OCI-LY7 (cell line): ENCODE data around the gene ATP11A. TPM values are rescaled to one million over a fixed set of nuclear protein-coding genes. Genes with fewer than 3 reads are reported as not detected.

Experiments
- BruUV-seq: library from RNA; stranded (reverse); fragments of 400-500 nt; replicated peaks from 2 replicates; lab custom pipeline; 2021; lab: Mats Ljungman, UMichigan
- CTCF ChIA-PET: fragments of 300-600 bp; sonication (Branson Sonifier 250); formaldehyde crosslinking; loops from one replicate; lab custom pipeline; 2022; ENCODE audit warnings: antibody characterized with exemption; ENCODE audit not compliant: unreplicated experiment; lab: Charles Lee
- POLR2A ChIA-PET: fragments of 300-600 bp; sonication (Branson Sonifier 250); formaldehyde crosslinking; loops from one replicate; lab custom pipeline; 2022; ENCODE audit warnings: antibody characterized with exemption; lab: Charles Lee
- DNase-seq: peaks from one replicate; pipeline ENCODE4 v3.0.0-alpha.2; 2015; ENCODE audit warnings: low spot score
- H2AFZ ChIP-seq: fragments of 200-600 bp; sonication (generic), shearing (Covaris generic); 2 replicates; pipeline ENCODE4 v1.6.1; 2014; ENCODE audit warnings: mild to moderate bottlenecking, antibody characterized with exemption, low read length, moderate library complexity
- H3K27ac ChIP-seq: fragments of 200-600 bp; sonication (generic); 2 replicates; pipeline ENCODE4 v1.5.1; 2014; ENCODE audit warnings: mixed run types, low read depth, mild to moderate bottlenecking, moderate library complexity, low read length, inconsistent platforms; ENCODE audit not compliant: poor library complexity, severe bottlenecking
- H3K36me3 ChIP-seq: fragments of 200-600 bp; sonication (generic); 2 replicates; pipeline ENCODE4 v1.6.1; 2014; ENCODE audit warnings: mild to moderate bottlenecking, antibody characterized with exemption, low read length, moderate library complexity, mixed read lengths; ENCODE audit not compliant: insufficient read depth
- H3K4me1 ChIP-seq: fragments of 200-600 bp; sonication (generic); 2 replicates; pipeline ENCODE4 v1.5.1; 2014; ENCODE audit warnings: mild to moderate bottlenecking, low read length; ENCODE audit not compliant: insufficient read depth, poor library complexity, severe bottlenecking
- H3K4me2 ChIP-seq: fragments of 200-600 bp; sonication (generic); 2 replicates; pipeline ENCODE4 v1.6.1; 2014; ENCODE audit warnings: mild to moderate bottlenecking, low read length
- H3K4me3 ChIP-seq: fragments of 200-600 bp; sonication (generic); 2 replicates; pipeline ENCODE4 v1.5.1; 2014; ENCODE audit warnings: mild to moderate bottlenecking, low read depth, low read length; ENCODE audit not compliant: poor library complexity, severe bottlenecking
- H3K79me2 ChIP-seq: fragments of 200-600 bp; sonication (generic); 2 replicates; pipeline ENCODE4 v1.6.1; 2016; ENCODE audit warnings: low read depth, mild to moderate bottlenecking, low read length, moderate library complexity, mixed read lengths; ENCODE audit not compliant: insufficient read depth
- H3K9me2 ChIP-seq: fragments of 200-600 bp; sonication (generic); 2 replicates; pipeline ENCODE4 v1.6.1; 2016; ENCODE audit warnings: mild to moderate bottlenecking, low read length, mixed read lengths; ENCODE audit not compliant: insufficient read depth
- H3K9me3 ChIP-seq: fragments of 200-600 bp; sonication (generic); 2 replicates; pipeline ENCODE4 v1.6.1; 2014; ENCODE audit warnings: mild to moderate bottlenecking, mixed run types, low read length, mixed read lengths
- H4K20me1 ChIP-seq: fragments of 200-600 bp; sonication (generic); 2 replicates; pipeline ENCODE4 v1.6.1; 2014; ENCODE audit warnings: mild to moderate bottlenecking, antibody characterized with exemption, low read length, moderate library complexity, mixed read lengths; ENCODE audit not compliant: insufficient read depth
- EZH2phosphoT487 ChIP-seq: fragments of 200-600 bp; sonication (generic); IDR thresholded peaks from 2 replicates; pipeline ENCODE4 v1.6.1; 2018; ENCODE audit warnings: low read depth, borderline replicate concordance, mild to moderate bottlenecking, mixed run types, antibody characterized with exemption, low read length, moderate library complexity, mixed read lengths
- intact Hi-C: fragments of 100-400 bp; cut with micrococcal nuclease; formaldehyde crosslinking; loops from one replicate; pipeline ENCODE4 v1.10.0; 2022; ENCODE audit not compliant: unreplicated experiment
- total RNA-seq, 2 experiments: library from RNA; depleted of rRNA in 1 of 2; stranded (reverse); fragments of >200 nt in 1 of 2; shearing (Covaris generic) in 1 of 2; gene quantifications; 2 replicates each; pipeline ENCODE4 v1.2.3, GENCODE V29; 2014 to 2022
- TF ChIP-seq, protein P1 (sequence below): fragments of 200-600 bp; sonication (generic); conservative IDR thresholded peaks from 2 replicates; pipeline ENCODE4 v1.5.1; 2014; ENCODE audit warnings: mild to moderate bottlenecking, antibody characterized with exemption, low read length, moderate library complexity, mixed read lengths

Gene ATP11A
- total RNA-seq, 2 experiments from 2014 or later = 8.8 to 23.1 TPM

DNA sequence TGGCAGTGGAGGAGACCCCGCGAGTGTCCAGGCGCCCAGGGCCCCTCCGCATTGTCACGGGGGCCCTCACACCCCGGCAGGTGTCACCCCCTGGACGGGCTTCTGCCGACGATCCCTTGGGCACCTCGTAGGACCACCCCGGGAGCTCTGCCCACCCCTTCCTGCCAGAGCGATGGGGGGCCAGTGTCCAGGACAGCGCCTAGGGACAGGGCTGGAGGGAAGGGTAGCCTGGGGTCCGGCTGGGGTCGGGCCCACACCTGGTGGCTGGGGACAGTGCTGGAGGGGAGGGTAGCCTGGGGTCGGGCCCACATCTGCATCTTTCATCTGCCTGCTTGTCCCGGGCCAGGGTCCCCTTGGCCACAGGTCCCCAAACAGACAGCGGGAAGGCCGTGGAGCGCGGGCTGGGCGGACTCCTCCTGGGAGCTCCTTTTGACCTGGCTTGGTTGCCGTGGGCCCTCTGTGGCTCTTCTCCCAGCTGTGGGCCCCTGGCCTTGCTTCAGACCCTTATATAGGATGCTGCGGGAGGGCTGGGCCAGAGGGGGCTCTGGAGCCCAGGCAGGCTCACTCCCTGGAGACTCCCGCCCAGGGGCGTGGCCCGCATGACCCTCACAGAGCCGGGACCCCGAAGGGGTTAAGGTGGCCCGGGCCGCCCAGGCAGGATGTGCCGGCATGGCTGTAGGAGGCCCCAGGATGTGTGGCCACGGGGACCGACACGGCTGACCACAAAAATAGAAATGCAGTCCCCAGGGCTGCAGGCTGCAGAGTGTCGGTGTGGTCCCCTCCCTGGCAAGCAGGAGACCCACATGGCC, 205.0 kb downstream of the ATP11A start:
- no peaks in the 10 kb centered on the region for H4K20me1 ChIP-seq
- intact Hi-C loops = no loop called here
- H3K9me3 ChIP-seq = no peaks in the 10 kb centered on the region
- peaks cover 6% of the 10 kb centered on the region for H3K4me1 ChIP-seq
- no peaks in the 10 kb centered on the region for H3K9me2 ChIP-seq
- H3K36me3 ChIP-seq = no peaks in the 10 kb centered on the region
- no peak for DNase-seq
- TF ChIP-seq EZH2phosphoT487 = no peak
- TF ChIP-seq, protein P1, sequence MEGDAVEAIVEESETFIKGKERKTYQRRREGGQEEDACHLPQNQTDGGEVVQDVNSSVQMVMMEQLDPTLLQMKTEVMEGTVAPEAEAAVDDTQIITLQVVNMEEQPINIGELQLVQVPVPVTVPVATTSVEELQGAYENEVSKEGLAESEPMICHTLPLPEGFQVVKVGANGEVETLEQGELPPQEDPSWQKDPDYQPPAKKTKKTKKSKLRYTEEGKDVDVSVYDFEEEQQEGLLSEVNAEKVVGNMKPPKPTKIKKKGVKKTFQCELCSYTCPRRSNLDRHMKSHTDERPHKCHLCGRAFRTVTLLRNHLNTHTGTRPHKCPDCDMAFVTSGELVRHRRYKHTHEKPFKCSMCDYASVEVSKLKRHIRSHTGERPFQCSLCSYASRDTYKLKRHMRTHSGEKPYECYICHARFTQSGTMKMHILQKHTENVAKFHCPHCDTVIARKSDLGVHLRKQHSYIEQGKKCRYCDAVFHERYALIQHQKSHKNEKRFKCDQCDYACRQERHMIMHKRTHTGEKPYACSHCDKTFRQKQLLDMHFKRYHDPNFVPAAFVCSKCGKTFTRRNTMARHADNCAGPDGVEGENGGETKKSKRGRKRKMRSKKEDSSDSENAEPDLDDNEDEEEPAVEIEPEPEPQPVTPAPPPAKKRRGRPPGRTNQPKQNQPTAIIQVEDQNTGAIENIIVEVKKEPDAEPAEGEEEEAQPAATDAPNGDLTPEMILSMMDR = no peak
- no TSS peak for BruUV-seq
- peak overlapping the region; percentile 32; the same call in 1 of the 2 replicates for H3K4me2 ChIP-seq
- H3K4me3 ChIP-seq = no peak overlapping the region
- ChIA-PET CTCF (no interaction called here), POLR2A (no interaction called here)
- no peaks in the 10 kb centered on the region for H3K79me2 ChIP-seq
- H3K27ac ChIP-seq = no peak overlapping the region
- no peak overlapping the region for H2AFZ ChIP-seq

DNA sequence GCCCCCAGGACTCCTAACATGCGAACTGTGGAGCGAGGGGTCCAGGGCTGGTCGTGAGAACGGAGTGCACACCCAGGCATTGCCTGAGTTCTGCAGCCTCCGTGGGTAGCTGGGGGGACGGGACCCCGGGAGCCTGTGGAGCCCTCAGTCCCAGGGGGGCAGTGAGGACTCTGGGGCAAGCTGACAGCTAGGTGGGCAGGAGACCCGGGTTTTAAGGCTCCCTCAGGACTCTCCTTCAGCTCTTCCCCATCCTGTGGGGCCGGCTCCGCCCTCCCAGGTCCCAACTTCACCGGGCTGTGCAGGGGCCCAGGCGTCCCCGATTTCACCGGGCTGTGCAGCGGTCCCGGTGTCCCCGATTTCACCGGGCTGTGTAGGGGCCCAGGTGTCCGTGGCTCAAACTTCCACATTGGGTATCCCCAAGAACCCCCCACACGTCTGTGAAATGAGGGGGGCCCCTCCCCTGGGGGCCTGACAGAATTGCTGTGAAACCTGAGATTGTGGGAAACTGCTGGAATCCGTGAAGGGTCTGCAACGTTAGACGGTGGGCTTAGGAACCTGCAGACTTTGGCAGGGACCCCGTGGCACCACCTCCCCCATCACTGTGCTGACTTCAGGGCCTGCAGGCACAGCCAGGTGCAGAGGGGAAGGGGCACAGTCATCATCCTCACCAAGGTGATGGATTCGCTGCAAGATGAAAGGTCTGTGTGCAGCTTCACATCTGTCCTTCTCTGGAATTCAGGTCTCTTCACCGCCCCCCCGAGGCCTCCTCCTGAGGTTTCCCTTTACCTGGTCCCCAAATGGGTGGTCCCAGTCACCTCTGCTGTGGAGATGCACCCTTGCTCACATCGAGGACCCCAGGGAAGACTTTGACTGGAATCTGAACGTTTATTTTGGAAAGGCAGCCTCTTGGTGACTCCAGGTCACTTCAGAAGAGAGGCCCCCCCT, 206.0 kb downstream of the ATP11A start:
- Histone ChIP-seq H3K4me3 (no peak overlapping the region), H3K27ac (no peak overlapping the region), H3K4me2 (no peak overlapping the region), H3K79me2 (no peaks in the 10 kb centered on the region), H3K4me1 (peaks cover 6% of the 10 kb centered on the region), H3K9me3 (no peaks in the 10 kb centered on the region), H3K36me3 (no peaks in the 10 kb centered on the region), H4K20me1 (no peaks in the 10 kb centered on the region), H2AFZ (no peak overlapping the region), H3K9me2 (no peaks in the 10 kb centered on the region)
- BruUV-seq = no TSS peak
- ChIA-PET POLR2A (no interaction called here), CTCF (interaction anchor here (0.6 kb wide), 1 partner anchor 36 kb away, joined by 3 read pairs; no protein-coding TSS in a partner anchor)
- TF ChIP-seq EZH2phosphoT487 = no peak
- TF ChIP-seq, protein P1 = no peak
- intact Hi-C loops = no loop called here
- DNase-seq = no peak
